HCT116 (cell line): ENCODE data around the gene SYCE3. TPM values are rescaled to one million over a fixed set of nuclear protein-coding genes. Genes with fewer than 3 reads are reported as not detected.

Source experiments
- ATAC-seq: fragments of 200-7000 bp; cut with Tn5 transposase; 2 replicates; pipeline ENCODE4 v1.9.1; 2020; ENCODE audit warnings: mild to moderate bottlenecking, moderate library complexity
- BruUV-seq: library from RNA; stranded (reverse); fragments of 400-500 nt; replicated peaks from 2 replicates; lab custom pipeline; 2021; lab: Mats Ljungman, UMichigan
- CTCF ChIA-PET: fragments of 300-600 bp; sonication (Branson Sonifier 250); formaldehyde crosslinking; loops from one replicate; lab custom pipeline; 2021; ENCODE audit warnings: antibody characterized with exemption; lab: Charles Lee
- POLR2A ChIA-PET: fragments of 300-600, 350-600 bp; sonication (Branson Sonifier 250); formaldehyde crosslinking; loops from one replicate; lab custom pipeline; 2021; ENCODE audit warnings: antibody characterized with exemption; lab: Charles Lee
- RAD21 ChIA-PET, 2 experiments: fragments of 300-600 bp; sonication (Branson Sonifier 250); formaldehyde crosslinking; loops; one replicate each; lab custom pipeline; 2023; ENCODE audit warnings: low total read pairs in 2 of 2; ENCODE audit not compliant: uncharacterized antibody in 2 of 2, unreplicated experiment in 2 of 2, low non-redundant PET in 1 of 2; lab: Charles Lee
- DNase-seq: peaks from one replicate; pipeline ENCODE4 v3.0.0-alpha.2; 2010; ENCODE audit warnings: low read depth, low spot score
- H2AFZ ChIP-seq: fragments of 200-600 bp; shearing (Covaris generic), sonication (generic); 2 replicates; pipeline ENCODE4 v1.6.1; 2017; ENCODE audit warnings: low read depth, mixed run types, mixed read lengths, antibody characterized with exemption, low read length; ENCODE audit not compliant: poor library complexity, severe bottlenecking
- H3K27ac ChIP-seq: 2 replicates; pipeline ENCODE4 v1.5.1; 2012; ENCODE audit warnings: low read depth, low read length
- H3K27me3 ChIP-seq: fragments of 200-600 bp; sonication (generic); 2 replicates; pipeline ENCODE4 v1.6.1; 2016; ENCODE audit warnings: mixed run types, low read length, mixed read lengths; ENCODE audit not compliant: insufficient read depth
- H3K36me3 ChIP-seq, 2 experiments: fragments of 200-500 bp in 1 of 2; fragments of 200-600 bp in 1 of 2; sonication (Bioruptor generic) in 1 of 2; sonication (generic) in 1 of 2; 2 replicates each; pipeline versions ENCODE4 v1.5.1 to v1.6.1; 2014 to 2016; ENCODE audit warnings: low read length in 2 of 2, inconsistent platforms in 1 of 2, mixed read lengths in 1 of 2, mixed run types in 1 of 2; ENCODE audit not compliant: insufficient read depth in 2 of 2, control insufficient read depth in 1 of 2
- H3K4me1 ChIP-seq, 2 experiments: fragments of 200-600 bp in 1 of 2; sonication (generic) in 1 of 2; 2 replicates each; pipeline versions ENCODE4 v1.5.1 to v1.6.1; 2012 to 2017; ENCODE audit warnings: low read length in 2 of 2, inconsistent platforms in 1 of 2, mild to moderate bottlenecking in 1 of 2, mixed read lengths in 1 of 2, mixed run types in 1 of 2, moderate library complexity in 1 of 2; ENCODE audit not compliant: insufficient read depth in 2 of 2, control insufficient read depth in 1 of 2
- H3K4me2 ChIP-seq: fragments of 200-600 bp; sonication (generic); 2 replicates; pipeline ENCODE4 v1.6.1; 2017; ENCODE audit warnings: mixed run types, low read length, mixed read lengths
- H3K4me3 ChIP-seq, 2 experiments: fragments of 200-600 bp in 1 of 2; sonication (generic) in 1 of 2; replicated peaks in 1 of 2; 2 replicates each; pipeline ENCODE4 v1.5.1; 2011 to 2016; ENCODE audit warnings: low read length in 2 of 2, control low read depth in 1 of 2, low read depth in 1 of 2, mild to moderate bottlenecking in 1 of 2, mixed read lengths in 1 of 2, mixed run types in 1 of 2
- H3K79me2 ChIP-seq: fragments of 200-600 bp; sonication (generic); 2 replicates; pipeline ENCODE4 v1.6.1; 2017; ENCODE audit warnings: mild to moderate bottlenecking, mixed run types, low read length, moderate library complexity, mixed read lengths; ENCODE audit not compliant: insufficient read depth
- H3K9ac ChIP-seq: fragments of 200-600 bp; sonication (generic); 2 replicates; pipeline ENCODE4 v1.6.1; 2016; ENCODE audit warnings: low read length, mixed read lengths
- H3K9me2 ChIP-seq: fragments of 200-600 bp; sonication (generic), shearing (Covaris generic); 2 replicates; pipeline ENCODE4 v1.6.1; 2017; ENCODE audit warnings: mixed run types, mild to moderate bottlenecking, moderate library complexity; ENCODE audit not compliant: insufficient read depth
- H3K9me3 ChIP-seq, 2 experiments: fragments of 200-500 bp in 1 of 2; fragments of 200-600 bp in 1 of 2; sonication (Bioruptor generic) in 1 of 2; sonication (generic) in 1 of 2; 2 replicates each; pipeline ENCODE4 v1.6.1; 2014 to 2017; ENCODE audit warnings: low read length in 2 of 2, mixed read lengths in 2 of 2, inconsistent platforms in 1 of 2, low read depth in 1 of 2, mild to moderate bottlenecking in 1 of 2, mixed run types in 1 of 2, moderate library complexity in 1 of 2; ENCODE audit not compliant: control insufficient read depth in 1 of 2, insufficient read depth in 1 of 2
- H4K20me1 ChIP-seq: fragments of 200-600 bp; sonication (generic), shearing (Covaris generic); 2 replicates; pipeline ENCODE4 v1.6.1; 2017; ENCODE audit warnings: mixed run types, mild to moderate bottlenecking, moderate library complexity; ENCODE audit not compliant: insufficient read depth
- ATF3 ChIP-seq: IDR thresholded peaks from 2 replicates; pipeline ENCODE4 v1.6.1; 2012
- CEBPB ChIP-seq: IDR thresholded peaks from 2 replicates; pipeline ENCODE4 v1.6.1; 2012; ENCODE audit warnings: low read depth
- EGR1 ChIP-seq: IDR thresholded peaks from 2 replicates; pipeline ENCODE4 v1.6.1; 2012; ENCODE audit warnings: low read depth
- ELF1 ChIP-seq: IDR thresholded peaks from 2 replicates; pipeline ENCODE4 v1.6.1; 2012; ENCODE audit warnings: low read depth, borderline replicate concordance
- RAD21 ChIP-seq: IDR thresholded peaks from 2 replicates; pipeline ENCODE4 v1.6.1; 2012; ENCODE audit warnings: low read depth, mild to moderate bottlenecking
- REST ChIP-seq: IDR thresholded peaks from 2 replicates; pipeline ENCODE4 v1.6.1; 2012; ENCODE audit warnings: low read depth
- YY1 ChIP-seq: IDR thresholded peaks from 2 replicates; pipeline ENCODE4 v1.6.1; 2011; ENCODE audit warnings: low read length, low read depth, moderate library complexity, mild to moderate bottlenecking; ENCODE audit not compliant: insufficient replicate concordance; ENCODE audit errors: extremely low read depth
- ZBTB33 ChIP-seq: IDR thresholded peaks from 2 replicates; pipeline ENCODE4 v1.6.1; 2011; ENCODE audit warnings: mild to moderate bottlenecking, low read length, moderate library complexity; ENCODE audit not compliant: insufficient replicate concordance; ENCODE audit errors: extremely low read depth
- intact Hi-C: fragments of 100-400 bp; cut with micrococcal nuclease; formaldehyde crosslinking; loops from 2 replicates; pipeline ENCODE4 v1.10.0; 2022
- total RNA-seq: library from RNA; stranded (reverse); gene quantifications from one replicate; pipeline ENCODE4 v1.2.1, GENCODE V29; 2021; ENCODE audit not compliant: unreplicated experiment

SYCE3 gene
- total RNA-seq, 1 experiment from 2014 or later: not detected

- intact Hi-C loops: no loop called here
- no TSS peak for BruUV-seq
- H3K9me2 ChIP-seq: no peaks in the 10 kb centered on the region
- H3K27ac ChIP-seq: no peak overlapping the region
- no peaks in the 10 kb centered on the region for H3K79me2 ChIP-seq
- ChIA-PET CTCF (interaction anchor here (1.2 to 2.8 kb wide), 2 partner anchors 11 to 47 kb away, joined by 6 to 16 read pairs; partner anchors contain the start of gene SYCE3), RAD21 (no interaction called here), POLR2A (no interaction called here)
- H3K4me1 ChIP-seq: peaks cover 0 to 3% of the 10 kb centered on the region in 2 experiments; a peak in 1 of 4 replicates
- no peak overlapping the region for H2AFZ ChIP-seq
- H3K9me3 ChIP-seq: no peaks in the 10 kb centered on the region
- no peaks in the 10 kb centered on the region for H3K27me3 ChIP-seq
- H3K4me3 ChIP-seq: no peak overlapping the region
- no peak for TF ChIP-seq RAD21
- no peak for TF ChIP-seq EGR1
- TF ChIP-seq YY1: no peak
- TF ChIP-seq ELF1: no peak
- TF ChIP-seq ZBTB33: no peak
- no peak for TF ChIP-seq CEBPB
- no peak for TF ChIP-seq ATF3
- no peak for TF ChIP-seq REST
- no peak overlapping the region for H3K4me2 ChIP-seq
- DNase-seq: no peak
- H4K20me1 ChIP-seq: no peaks in the 10 kb centered on the region
- ATAC-seq: no peak
- no peak overlapping the region for H3K9ac ChIP-seq
- peaks cover 0 to 5% of the 10 kb centered on the region in 2 experiments; a peak in 2 of 4 replicates for H3K36me3 ChIP-seq
Measured at GRCh38 chr22:50573491-50574382, 11.0 kb upstream of the SYCE3 start.
